Measurements from ENCODE around the gene HSH2D. TPM values are rescaled to one million over a fixed set of nuclear protein-coding genes. Genes with fewer than 3 reads are reported as not detected.
"Not testable (repeated sequence)": the region's sequence is repeated elsewhere in the genome, so short reads cannot be mapped to it uniquely, and the experiment has no call there.

HSH2D gene
- total and polyA plus RNA-seq, 8 donors, result 2.2 to 13.2 (median 4.5) TPM

- ATAC-seq (no peak), DNase-seq (no peak), FAIRE-seq (no peak)
- Histone ChIP-seq H3K27ac (no peak overlapping the region), H3K9me3 (no peaks in the 10 kb centered on the region), H3K4me1 (no peaks in the 10 kb centered on the region), H3K4me3 (no peak overlapping the region), H3K36me3 (no peaks in the 10 kb centered on the region), H3K27me3 (no peaks in the 10 kb centered on the region)
- intact Hi-C loops (cut with DNase I), result no loop called here
- TF ChIP-seq, protein P1, sequence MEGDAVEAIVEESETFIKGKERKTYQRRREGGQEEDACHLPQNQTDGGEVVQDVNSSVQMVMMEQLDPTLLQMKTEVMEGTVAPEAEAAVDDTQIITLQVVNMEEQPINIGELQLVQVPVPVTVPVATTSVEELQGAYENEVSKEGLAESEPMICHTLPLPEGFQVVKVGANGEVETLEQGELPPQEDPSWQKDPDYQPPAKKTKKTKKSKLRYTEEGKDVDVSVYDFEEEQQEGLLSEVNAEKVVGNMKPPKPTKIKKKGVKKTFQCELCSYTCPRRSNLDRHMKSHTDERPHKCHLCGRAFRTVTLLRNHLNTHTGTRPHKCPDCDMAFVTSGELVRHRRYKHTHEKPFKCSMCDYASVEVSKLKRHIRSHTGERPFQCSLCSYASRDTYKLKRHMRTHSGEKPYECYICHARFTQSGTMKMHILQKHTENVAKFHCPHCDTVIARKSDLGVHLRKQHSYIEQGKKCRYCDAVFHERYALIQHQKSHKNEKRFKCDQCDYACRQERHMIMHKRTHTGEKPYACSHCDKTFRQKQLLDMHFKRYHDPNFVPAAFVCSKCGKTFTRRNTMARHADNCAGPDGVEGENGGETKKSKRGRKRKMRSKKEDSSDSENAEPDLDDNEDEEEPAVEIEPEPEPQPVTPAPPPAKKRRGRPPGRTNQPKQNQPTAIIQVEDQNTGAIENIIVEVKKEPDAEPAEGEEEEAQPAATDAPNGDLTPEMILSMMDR (IDR thresholded peaks at IDR 0.05), result no peak
- 50 to 70% methylated on average over 2 of the region's 2 CpGs for WGBS, 2 donors
Measured at GRCh38 chr19:16168465-16169081, 25.1 kb downstream of the HSH2D start.

DNA sequence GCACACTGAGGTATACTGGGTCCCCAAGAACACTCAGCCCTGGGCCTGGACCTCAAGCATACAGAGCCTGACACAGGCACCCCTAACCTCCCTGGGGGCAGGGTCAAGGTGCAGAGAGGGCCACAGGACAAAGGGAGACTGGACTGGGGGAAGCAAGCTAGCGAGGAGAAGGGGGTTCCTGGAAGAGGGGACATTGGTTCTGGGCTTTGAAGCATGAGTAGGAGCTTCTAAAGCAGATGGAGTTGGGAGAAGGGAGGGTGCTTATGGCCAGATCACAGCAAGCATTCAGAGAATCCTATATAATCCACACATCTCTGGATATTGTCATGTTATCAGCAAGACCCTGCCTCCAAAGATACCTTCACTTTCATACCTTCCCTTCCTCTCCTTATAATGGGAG, 26.6 kb downstream of the HSH2D start:
- Histone ChIP-seq H3K27me3 (no peaks in the 10 kb centered on the region), H3K27ac (no peak overlapping the region), H3K9me3 (no peaks in the 10 kb centered on the region), H3K36me3 (no peaks in the 10 kb centered on the region), H3K4me1 (no peaks in the 10 kb centered on the region), H3K4me3 (no peak overlapping the region)
- TF ChIP-seq, protein P1 (IDR thresholded peaks at IDR 0.05), result no peak
- intact Hi-C loops (cut with DNase I), result no loop called here
- DNase-seq (no peak), FAIRE-seq (no peak), ATAC-seq (no peak)
- WGBS, 2 donors, result 53 to 70% methylated on average over 1 of the region's 1 CpG

GRCh38 chr19:16175954-16176353, 32.5 kb downstream of the HSH2D start:
- no peak overlapping the region for H3K27ac ChIP-seq
- TF ChIP-seq, protein P1 (IDR thresholded peaks at IDR 0.05), result no peak
- H3K9me3 ChIP-seq, result no peaks in the 10 kb centered on the region
- H3K36me3 ChIP-seq, result no peaks in the 10 kb centered on the region
- FAIRE-seq (no peak), ATAC-seq (no peak), DNase-seq (no peak)
- 42 to 44% methylated on average over 2 of the region's 2 CpGs for WGBS, 2 donors
- H3K27me3 ChIP-seq, result no peaks in the 10 kb centered on the region
- no peak overlapping the region for H3K4me3 ChIP-seq
- H3K4me1 ChIP-seq, result no peaks in the 10 kb centered on the region
- intact Hi-C loops (cut with DNase I), result no loop called here

- H3K4me3 ChIP-seq; H3K4me1 ChIP-seq; DNase-seq; FAIRE-seq; H3K36me3 ChIP-seq; ATAC-seq; intact Hi-C loops (cut with DNase I); H3K9me3 ChIP-seq; H3K27me3 ChIP-seq; H3K27ac ChIP-seq: not testable (repeated sequence)
- WGBS, 2 donors, result 71 to 75% methylated on average over 5 of the region's 5 CpGs
Measured at GRCh38 chr19:16178866-16179265, 35.4 kb downstream of the HSH2D start.

DNA sequence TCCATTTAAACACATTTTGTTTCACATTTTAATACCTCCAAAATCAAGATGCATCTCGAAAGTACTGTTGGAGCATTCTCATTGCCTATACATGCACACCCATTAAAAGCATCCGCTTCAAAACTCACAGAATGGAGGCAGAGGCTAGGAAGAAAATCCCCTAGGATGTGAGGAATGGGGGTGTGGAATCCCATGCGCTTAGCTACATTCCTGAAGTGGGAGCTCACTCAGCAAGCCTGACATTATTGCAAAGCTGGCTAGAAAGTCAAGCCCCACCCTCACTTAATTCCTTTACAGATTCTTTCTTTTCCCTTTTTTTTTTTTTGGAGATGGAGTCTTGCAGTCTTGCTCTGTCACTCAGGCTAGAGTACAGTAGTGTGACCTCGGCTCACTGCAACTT, 37.1 kb downstream of the HSH2D start:
- FAIRE-seq (no peak), DNase-seq (no peak), ATAC-seq (no peak)
- Histone ChIP-seq H3K9me3 (no peaks in the 10 kb centered on the region), H3K4me1 (no peaks in the 10 kb centered on the region), H3K4me3 (no peak overlapping the region), H3K27ac (no peak overlapping the region), H3K27me3 (peaks cover 0 to 6% (median 0%) of the 10 kb centered on the region in 4 donors), H3K36me3 (no peaks in the 10 kb centered on the region)
- TF ChIP-seq, protein P1 (IDR thresholded peaks at IDR 0.05), result no peak
- WGBS, 2 donors, result 42 to 51% methylated on average over 4 of the region's 4 CpGs
- intact Hi-C loops (cut with DNase I), result loop anchor here in 2 of 3 donors (5.0 kb wide), 2 partner anchors 138 to 143 kb away; no protein-coding TSS in a partner anchor

All from pancreas (tissue), 10 donors.